Kasumi-1 (cell line): ENCODE results near the gene USP21.
A peak's percentile ranks its signal among the peaks of the same experiment; 100 is the strongest.

Source experiments
- DNase-seq, 2 experiments: peaks; one replicate each; lab custom pipeline; 2025; lab: John Stamatoyannopoulos, UW

Gene USP21

DNA sequence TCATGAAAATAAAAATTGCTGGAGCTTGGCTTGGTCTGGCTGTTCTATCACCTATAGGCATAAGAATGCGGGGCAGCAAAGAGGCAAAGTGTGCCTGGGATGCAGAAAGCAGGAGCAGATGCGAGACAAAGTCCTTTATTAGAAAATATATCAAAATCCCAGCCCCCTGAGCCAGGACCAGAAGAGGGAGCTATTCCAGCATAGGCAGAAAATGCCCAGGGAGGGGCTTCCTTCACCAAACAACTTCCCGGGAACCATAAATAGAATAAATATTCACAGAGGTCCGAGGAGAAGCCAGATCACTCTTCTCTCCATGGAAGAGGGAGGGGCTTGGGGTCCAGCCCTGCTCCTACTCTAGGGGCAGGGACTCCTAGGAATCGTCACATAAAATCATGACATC, 11.9 kb downstream of the USP21 start:
- peak; percentile 7 to 23 for DNase-seq

DNA sequence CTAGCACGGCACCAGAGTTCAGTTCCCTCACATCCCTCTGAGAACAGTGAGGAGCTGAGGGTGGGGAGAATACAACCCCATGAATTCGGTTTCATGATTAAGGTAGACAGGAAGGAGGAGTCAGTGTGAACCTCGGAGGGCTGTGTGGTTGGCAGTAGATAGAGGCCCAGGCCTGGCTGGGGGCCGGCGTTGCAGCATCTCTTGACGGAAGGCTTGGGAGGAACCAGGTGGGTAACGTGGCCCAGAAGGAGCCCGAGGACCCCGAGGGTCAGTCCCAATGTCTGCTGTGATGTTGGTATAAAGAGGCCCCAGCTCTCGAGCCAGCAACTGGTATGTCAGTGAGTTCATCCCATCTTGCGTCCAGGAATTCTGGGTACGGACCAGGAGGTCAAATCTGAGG, 12.4 kb downstream of the USP21 start:
- no peak for DNase-seq

DNA sequence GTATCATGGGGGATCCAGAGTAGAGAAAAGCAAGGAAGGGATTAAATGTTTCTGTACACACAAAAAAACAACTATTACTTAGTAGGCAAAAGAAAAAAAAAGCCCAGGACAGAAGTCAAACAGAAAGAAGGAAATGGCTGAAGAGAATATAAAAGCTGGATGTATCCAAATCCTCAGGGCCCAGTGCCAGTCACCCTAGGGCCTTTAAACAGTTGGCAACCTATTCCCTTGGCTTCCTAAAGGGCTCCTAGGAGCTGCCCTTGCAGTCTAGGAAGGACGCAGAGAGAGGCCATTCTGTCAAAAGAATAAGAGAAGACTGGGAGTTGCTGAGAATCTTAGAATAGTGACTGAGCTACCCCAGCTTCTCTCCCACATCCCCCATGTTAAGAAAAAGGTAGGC, 13.0 kb downstream of the USP21 start:
- no peak for DNase-seq

DNA sequence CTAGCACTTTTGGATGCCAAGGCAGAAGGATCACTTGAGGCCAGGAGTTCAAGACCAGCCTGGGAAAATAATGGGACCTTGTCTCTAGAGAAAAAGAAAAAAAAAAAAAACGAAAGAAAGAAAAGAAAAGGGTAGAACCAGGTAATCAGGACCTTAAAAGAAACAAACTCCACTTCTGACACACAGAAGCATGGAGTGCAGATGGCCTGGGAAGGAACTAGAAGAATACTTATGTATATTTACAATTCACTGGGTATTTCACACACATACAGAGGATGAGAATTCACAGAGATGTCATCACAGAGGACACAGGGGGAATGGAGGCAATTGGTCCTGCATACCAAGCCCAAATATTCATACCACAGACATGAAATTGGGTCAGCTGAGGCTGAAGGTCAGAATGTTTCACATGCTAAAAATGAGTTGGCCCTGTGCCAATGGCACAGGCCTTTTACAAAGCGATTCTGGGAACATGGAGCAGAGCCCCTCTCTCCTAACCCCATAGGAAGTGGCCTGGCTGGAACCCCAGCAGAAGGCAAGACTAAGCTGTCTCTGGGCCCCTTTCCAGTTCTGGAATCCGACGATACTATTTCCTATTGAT, 13.6 kb downstream of the USP21 start:
- DNase-seq, result no peak

DNA sequence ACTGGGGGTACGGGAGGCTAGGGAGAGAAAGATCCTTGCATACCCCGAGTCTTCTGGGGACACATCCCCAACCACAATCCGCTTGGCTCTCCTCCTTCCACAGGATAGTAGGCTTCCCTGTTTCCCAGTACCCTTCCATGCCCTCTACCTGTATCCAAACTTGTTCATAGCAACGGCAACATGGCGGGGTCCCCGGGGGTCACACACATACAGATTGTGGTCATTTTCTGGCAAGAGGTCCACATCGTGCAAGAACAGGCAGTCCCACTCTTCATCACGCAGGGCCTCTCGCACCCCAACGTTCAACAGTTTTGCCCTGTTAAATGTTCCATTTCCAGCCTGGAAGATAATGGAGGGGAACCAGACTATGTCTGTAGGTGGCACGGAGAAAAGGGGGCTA, 14.4 kb downstream of the USP21 start:
- DNase-seq, result no peak

DNA sequence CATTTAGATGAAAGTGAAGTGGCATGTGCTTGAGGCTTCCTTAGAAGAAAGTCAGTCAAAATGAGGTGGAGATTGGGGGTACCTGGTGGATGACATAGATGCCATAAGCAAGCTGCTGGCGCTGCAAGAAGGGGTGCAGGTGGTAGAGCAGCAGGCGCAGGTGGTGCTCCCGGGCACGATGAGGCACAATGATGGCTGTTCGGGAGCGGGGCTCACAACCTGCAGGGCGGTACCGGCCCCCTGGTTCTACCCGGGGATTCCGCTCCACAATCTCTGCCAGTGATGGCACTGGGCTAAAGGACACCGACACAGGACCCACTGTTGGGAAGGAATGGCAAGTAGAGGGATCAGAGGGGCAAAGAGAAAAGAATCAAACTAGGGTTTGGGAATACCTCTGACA, 15.6 kb downstream of the USP21 start:
- DNase-seq, result no peak

DNA sequence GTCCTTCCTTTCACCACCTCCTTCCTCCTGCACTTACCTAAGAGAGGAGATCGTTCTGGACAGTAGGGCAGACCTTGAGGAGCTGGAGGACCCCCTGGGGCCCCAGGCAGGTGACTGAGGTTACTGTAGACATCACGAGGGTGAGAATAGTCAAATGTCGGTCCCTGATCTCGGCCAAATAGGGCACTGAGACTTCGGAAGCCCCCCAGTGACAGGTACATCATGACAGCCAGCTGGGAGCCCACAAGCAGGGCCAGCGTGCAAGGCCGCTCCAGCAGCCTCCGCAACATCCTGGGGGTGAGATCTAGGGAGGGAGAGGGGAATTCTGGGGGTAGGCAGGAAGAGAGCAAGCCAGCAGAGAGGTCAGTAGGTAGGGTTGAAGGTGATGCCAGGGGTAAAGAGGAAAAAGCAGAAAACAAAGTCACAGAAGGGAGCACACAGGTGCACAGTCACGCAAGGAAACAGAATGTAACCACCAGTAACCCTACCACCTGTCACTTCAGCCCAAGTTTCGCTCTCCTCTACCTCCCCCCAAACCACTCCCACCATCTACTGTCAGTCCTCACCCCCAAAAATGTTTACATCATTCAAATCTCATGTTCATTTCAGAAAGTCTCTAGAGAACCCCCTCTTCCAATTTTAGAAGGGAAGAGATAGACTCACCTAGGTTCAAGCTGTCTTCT, 16.6 kb downstream of the USP21 start:
- no peak for DNase-seq

DNA sequence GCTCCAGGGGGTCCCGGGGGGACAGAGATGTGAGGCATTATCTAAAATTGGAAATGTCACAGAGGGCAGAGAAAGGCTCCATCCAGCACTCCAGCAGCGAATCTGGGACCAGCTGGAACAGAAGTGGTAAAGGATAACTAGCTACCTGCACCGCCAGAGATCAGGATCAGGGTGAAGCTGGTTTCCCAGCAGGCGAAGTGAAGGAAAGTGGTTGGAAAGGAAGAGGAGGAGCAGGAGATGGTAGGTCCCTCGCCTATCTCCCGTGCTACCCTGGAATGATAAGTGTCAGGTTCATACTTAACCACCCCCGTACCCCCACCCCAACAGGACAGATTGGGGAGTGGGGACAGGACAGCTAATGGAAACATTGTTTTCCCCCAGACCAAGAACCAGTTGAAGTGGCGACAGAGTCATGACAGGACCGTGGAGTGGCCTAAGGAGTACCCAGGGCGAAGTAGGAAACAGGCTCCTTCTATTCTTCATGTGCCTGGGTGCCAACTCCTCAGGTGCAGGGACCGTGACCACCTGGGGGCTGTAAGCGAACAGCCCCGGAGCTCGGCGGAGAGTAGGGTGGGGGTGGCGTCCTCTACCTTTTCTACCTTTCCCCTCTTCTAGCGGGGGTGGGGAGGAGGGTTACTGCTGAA, 17.3 kb downstream of the USP21 start:
- DNase-seq, result no peak

DNA sequence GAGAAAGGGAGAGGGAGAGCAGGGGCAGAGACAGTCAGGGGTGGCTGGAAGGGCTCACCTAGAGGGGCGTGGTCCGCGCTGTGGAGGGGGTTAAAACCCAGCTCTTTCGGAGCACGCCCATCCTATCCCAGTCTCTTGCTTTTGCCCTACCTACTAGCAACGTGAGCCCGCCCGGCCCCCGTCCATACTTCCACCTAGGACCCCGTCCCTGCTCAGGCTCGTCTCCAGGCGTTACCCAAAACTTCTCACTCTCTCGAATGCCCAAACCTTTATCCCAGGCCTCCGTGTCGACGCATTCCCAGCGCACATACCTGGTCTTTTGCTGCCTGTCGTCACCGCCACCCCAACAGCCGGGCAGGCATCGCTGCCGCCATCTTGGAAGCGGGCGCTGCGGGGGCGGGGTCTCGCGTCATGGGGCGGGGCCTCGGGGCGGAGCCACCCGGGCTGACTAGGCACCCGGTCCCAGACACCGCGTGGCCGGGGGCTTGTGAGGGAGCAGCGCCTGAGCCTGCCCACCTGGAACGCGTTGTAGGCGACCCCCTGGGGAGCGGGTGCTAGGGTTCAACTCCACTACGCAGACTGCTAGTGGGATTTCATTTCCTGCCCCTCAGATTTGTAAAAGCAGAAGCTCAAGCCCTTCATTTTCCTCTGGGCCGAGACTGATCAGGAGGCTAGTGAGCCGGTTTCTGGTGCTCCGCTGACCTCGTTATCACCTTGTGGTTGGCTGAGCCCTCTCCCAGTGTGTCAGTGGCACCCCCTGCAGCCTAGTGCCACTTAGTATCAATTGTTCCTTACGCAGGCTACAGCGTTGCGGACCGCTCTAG, 18.0 kb downstream of the USP21 start, which contains the start of gene B4GALT3:
B4GALT3 (minus strand) TSS at position 396 of the 824 bp plus-strand sequence. CDS start 1,447 bp downstream, outside the sequence.
- peak; percentile 66 to 73 for DNase-seq

DNA sequence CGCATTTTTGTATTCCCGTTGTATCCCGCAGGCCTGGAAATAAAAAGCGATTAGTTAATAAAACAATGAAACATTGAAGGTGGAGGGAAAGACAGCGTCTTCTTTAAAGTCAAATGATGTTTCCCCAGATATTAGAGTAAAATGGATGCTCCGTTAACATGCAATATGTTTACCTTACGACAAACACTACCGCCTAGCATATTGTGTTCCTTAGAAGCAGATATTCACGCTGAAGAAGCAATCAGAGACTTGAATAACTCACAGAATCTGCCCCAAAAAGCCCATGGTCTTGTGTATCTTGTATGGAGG, 18.6 kb downstream of the USP21 start:
- DNase-seq, result peak in 1 of 2 experiments; percentile 36

DNA sequence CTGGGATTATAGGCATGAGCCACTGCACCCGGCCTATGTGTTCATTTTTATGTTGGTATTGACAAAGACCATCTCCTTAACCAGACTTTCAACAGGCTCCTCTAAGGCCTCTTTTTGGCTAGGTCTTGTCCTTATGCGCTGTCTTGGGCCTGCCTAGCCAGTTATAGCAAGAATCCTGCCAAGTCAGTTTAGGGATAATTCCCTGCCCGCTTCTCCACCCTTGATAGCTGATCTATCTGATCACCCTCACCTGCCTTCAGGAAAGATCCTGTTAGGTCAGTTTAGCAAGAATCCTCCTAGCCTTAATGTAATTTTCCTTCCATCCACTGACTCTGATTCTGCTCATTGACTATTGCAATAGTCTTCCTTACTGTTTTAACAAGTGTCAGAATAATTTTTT, 20.4 kb downstream of the USP21 start:
- no peak for DNase-seq

DNA sequence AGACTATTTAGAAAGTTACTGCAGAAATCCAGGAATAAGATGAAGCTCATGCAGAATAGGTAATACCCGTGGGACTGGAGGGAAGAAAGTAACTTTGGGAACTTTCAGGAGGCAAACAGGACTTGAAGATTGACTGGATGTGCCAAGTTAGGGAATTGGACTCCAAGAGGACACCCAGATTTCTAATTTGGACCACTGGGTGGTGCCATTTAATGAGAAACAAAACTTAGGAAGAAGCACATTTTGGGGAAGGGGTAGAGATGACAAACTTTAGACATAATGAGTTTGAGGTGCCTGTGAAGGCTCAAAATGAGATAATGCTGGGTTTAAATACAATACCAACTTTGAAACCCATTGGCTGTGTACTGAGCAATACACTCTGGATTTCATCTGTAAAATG, 21.3 kb downstream of the USP21 start:
- peak; percentile 62 to 64 for DNase-seq

DNA sequence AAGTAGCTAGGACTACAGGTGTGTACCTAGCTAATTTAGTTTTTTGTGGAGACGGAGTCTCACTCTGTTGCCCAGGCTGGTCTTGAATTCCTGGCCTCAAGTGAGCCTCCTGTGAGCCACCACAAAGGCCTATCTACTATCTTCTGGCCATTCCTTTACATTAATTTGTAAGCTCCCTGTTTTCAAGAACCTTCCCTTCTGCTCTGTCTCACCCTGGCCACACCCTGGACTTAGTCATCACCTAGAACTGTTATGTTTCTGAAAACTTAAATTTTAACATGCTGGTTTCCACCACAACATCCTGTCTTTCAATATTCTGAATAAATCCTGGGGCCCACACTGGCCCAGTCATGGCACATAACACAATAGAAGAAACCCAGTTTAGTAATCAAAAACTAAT, 22.9 kb downstream of the USP21 start:
- DNase-seq, result no peak

DNA sequence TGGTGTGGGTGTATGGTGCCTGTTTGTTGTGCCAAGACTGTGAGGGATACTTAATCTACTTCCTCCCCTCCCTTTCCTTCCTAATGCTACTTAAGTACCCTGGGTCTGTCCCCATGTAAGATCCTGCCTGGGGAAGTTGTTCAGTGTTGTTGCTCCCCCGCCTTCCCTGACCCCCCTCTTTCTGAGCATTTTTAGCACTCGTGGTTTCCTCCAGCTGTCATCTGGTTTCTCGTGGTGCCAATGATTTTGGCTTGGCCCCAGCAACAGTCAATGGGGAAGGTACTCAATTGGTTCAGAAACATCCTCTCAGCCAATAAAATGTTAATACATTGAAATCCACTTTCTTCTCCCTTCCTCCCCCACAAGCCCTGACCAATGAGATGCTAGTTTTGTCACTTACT, 26.0 kb downstream of the USP21 start:
- peak; percentile 99 for DNase-seq

DNA sequence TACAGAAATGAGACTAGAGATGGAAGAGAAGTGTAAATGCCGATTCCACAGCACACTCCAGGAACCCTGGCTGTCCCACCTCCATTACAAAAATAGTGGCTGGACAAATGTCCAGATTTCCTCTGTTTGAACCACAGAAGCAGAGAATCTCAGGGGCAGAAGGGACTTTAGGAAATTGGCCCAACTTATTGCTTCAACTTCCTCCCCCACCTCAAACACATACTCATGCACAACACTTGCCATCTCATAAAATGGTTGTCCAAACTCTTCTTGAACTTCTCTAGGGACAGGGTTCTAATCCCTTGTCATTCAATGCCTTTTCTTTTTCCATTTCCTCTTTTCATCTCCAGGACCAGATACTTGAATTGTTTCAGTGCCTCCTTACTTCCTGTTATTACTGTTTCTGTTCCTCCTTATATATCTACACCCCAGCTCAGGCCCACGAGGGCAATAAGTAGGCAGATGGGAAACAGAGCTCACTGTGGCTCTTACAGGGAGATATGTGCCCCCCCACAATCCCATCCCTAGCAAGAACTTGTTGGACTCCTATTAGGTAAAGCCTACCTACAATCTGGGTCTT, 26.5 kb downstream of the USP21 start:
- peak; percentile 82 to 84 for DNase-seq

DNA sequence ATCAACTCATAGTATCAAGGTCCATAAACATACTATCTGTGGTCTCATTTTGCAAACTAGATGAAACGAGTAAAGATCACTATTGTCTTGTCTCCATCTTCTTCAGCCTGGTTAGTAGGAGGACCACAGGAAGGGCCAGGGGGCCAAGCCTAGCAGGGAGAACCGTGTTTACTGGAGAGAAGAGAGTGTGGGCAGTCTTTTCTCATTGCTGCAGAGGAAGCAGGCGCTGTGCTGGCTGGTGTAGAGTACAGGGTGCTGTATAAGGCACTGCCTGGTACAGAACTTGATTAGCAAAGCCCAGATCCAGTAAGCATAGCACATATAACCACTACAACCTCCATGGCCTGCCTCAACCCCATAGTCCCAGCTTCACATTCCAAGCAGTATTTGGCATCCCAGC, 28.0 kb downstream of the USP21 start:
- no peak for DNase-seq

DNA sequence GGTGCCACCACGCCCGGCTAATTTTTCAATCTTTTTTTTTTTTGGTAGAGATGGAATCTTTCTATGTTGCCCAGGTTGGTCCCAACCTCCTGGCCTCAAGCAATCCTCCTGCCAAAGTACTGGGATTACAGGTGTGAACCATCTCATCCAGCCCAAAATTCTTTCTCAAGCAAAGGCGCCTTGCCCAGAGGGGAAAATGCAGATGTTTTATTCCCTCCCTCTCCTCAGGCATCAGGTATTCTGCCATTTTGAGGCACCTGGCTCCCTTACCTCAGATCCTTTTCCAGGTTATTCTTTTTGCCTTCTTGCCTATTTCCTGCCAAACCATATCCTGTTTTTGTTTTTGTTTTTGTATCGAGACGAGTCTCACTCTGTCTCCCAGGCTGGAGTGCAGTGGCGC, 29.1 kb downstream of the USP21 start:
- DNase-seq, result no peak

DNA sequence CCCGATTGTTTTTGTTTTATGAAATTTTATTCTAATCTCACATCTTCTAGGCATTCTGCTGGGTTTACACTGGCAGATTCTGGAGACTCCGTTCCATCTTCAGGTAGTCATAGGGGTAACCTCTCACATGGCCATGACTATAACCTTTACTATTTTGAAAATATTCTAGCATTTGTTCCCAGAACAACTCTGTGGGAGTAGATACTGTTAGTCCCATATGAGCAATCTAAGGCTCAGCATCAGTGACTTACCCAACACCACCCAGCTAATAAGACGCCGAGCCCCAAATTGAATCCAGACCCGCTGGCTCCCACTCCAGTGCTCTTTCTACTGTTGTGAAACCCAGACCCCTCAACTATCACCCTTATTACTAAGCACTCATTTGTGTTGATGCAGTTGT, 29.7 kb downstream of the USP21 start:
- no peak for DNase-seq

DNA sequence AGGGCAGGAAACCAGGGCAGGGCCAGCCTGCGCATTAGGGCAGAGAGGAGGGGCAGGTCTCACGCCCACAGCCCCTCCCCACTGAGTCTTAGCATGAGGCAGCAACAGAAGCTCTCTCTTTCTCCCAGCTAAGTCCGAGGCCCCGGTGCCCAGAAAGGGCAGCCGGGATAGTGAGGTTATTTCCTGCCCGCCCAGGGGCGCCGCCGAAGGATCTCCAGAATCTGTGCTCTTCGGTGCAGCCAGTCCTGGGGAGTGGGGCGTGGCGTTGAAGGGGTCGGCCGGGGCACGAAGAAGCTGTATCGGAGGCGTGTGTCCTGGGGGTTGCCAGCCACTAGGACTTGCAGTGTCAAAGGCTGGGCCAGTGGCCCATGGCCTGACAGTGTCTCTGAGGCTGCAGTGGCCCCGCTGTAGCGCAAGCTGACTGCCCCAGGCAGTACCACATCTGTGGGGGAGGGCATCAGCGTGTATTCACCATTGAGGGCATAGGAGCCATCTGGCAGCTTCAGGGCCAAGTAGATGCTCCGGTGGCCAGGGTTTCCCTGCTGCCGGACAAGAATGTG, 31.7 kb downstream of the USP21 start:
- DNase-seq, result no peak

DNA sequence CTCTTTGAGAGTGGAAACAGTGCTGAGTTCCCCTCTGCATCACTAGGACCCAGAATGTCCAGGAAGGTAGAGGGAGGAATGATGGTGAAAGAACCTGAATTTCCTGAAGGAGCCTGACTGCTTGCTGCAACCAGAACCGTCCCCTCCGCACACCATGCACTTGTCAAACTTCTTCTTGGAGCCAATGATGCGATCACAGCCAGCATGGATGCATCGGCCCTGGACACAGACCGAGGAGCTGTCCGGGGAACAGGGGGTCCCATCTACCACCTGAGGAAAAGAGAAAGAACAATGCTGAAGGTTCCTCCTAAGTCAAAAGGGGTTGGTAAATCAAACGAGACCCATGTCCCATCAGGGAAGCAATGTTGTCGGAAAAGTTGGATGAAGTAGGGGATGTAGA, 32.7 kb downstream of the USP21 start:
- DNase-seq, result no peak

DNA sequence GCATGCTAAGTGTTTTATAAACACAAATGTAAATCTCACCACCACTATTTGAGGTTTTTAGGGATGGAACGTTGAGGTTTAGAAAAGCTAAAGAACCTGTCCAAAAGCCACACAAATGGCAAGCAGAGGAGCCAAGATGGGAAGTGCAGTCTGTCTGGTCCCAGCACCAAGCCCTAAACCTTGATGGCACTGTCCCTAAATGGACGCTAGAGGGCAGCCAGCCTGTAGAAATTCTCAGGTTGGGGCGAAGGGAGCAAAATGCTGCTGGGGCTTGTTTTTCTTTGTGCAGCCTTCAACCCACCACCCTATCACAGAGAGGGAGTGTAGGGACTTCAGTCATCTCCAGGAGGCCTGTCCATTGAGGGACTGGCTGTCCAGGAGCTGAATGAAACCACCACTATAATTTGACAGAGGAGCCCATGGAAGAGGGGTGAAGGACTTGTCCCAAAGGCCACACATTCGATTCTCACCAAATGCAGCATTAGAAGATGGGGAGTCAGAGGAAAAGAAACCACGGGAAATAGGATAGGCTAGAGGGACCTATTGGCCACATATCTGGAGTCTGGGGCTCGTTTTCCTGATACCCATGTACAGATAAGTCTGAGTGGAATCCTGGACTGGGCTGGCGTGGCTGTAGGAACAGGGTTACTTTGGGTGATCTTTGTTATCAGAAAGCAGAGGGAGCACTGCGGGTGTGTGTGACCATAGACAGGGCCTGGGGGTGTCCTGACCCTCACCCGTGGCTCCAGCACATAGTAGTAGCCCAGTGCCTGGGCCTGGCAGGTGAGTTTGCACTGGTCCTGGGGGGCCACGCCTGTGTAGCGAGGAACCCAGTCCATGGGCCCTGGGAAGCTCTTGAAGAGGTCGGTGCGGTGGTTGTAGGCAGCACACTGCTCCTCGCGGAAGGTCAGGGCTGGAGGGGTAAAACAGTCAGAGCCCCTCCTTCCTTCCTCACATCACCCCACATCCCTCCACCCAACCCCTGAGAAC, 33.5 kb downstream of the USP21 start:
- peak; percentile 91 to 93 for DNase-seq
